Suppressor macrophage (primary cell): ENCODE measurements around the gene PFKFB1.
A peak's percentile ranks its signal among the peaks of the same experiment; 100 is the strongest.
"Not testable (repeated sequence)": the region's sequence is repeated elsewhere in the genome, so short reads cannot be mapped to it uniquely, and the experiment has no call there.

Experiments
- DNase-seq, 4 experiments: peaks; one replicate each; pipeline ENCODE4 v3.0.0-alpha.2; 2020 to 2022

The PFKFB1 gene

GRCh38 chrX:54992911-54993622 lies 921 bp downstream of the PFKFB1 start:
- DNase-seq: no peak

- DNase-seq: no peak
Measured at GRCh38 chrX:54991706-54992105, 2.3 kb downstream of the PFKFB1 start.

DNA sequence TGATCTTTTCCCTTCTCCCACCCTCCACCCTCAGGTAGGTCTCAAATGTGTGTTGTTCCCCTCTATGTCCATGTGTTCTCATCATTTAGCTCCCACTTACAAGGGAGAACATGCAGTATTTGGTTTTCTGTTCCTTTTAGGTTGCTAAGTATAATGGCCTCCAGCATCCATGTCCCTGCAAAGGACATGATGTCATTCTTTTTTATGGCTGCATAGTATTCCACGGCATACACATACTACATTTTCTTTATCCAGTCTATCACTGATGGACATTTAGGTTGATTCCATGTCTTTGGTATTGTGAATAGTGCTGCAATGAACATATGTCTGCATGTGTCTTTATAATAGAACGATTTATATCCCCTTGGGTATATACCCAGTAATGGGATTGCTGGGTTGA lies 10.7 kb downstream of the PFKFB1 start:
- not testable (repeated sequence) for DNase-seq

- no peak for DNase-seq
Measured at GRCh38 chrX:54980334-54980733, 13.7 kb downstream of the PFKFB1 start.

GRCh38 chrX:54979432-54979831 lies 14.6 kb downstream of the PFKFB1 start:
- no peak for DNase-seq

DNA sequence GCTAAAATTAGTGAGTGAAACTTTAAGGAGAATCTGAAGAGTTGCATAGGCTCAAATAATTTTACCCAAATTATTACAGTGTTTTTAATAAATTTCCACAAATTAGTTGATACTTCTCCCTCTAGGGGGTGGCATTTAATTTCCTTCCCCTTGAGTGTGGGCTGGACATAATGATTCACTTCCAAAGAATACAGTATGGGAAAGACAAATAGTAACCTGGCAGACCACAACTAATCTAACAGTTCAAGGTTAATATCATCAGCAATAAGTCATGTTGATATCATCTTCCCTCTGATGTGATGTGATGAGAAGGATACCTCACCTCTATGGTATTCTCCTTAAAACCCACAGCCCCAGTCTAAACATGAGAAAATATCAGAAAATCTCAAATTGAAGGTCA lies 15.5 kb downstream of the PFKFB1 start:
- DNase-seq: no peak

GRCh38 chrX:54977387-54977786 lies 16.6 kb downstream of the PFKFB1 start:
- DNase-seq: no peak

DNA sequence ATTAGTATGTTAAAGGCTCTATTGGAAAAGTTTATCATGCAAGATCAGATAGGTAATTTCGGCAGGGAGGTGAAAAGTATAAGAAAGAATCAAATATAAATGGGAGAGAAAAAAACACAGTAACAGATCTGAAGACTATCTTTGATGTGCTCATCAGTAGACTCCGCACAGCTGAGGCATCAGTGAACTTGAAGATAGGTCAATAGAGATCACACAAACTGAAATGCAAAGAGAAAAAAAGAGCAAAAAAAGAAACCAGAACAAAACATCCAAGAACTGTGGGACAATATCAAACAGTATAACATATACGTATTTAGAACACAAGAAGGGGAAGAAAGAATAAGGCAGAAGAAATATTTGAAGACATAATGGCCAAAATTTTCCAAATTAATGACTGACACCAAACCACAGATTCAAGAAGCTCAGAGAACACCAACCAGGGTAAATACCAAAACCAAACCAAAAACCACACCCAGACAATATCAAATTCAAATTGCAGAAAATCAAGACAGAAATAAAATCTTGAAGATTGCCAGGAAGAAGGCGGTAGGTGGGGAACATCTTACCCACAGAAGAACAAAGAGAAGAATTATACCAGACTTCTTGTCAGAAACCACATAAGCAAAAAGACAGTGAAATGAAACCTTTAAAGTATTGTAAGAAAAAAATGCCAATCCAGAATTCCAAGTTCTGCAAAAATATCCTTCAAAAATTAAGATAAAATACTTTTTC lies 29.1 kb downstream of the PFKFB1 start:
- no peak for DNase-seq

DNA sequence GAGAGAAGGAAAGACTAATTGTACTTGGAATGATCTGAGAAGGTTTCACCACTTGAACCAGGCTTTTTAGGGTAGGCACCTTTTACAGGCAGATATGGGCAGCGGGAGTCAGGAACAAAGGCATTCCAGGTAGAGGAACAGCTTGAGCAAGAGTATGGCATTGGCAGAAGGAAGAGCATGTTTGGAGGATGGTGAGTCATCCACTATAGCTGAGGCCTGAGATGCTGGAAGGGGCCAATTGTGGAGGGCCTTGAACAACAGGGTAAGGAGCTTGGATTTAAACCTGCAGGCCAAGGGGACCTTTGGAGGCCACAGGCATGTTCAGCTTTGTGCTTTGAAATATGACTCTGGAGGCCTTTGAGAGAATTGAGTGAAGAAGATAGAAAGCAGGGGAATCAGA lies 32.2 kb downstream of the PFKFB1 start:
- DNase-seq: no peak

- no peak for DNase-seq
Measured at GRCh38 chrX:54950730-54951375, 43.1 kb downstream of the PFKFB1 start.

DNA sequence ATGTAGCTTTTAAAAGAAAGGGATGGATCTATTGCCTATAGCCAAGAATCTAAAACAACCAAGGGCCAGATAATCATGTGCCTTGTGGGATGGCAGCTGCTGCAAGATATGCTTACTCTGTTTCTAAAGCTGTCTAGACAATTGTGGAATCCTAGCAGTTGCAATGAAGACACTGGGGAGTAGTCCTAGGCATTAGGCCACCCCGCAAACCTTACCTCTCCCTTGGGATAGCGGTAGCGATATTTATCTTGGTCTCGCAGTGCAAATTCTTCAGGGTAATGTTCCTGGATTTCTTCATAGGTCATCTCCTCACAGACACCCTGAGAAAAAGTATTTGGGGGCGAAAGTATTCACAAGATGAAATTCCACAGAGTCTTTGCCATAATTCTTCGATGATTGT lies 48.8 kb downstream of the PFKFB1 start:
- DNase-seq: no peak

DNA sequence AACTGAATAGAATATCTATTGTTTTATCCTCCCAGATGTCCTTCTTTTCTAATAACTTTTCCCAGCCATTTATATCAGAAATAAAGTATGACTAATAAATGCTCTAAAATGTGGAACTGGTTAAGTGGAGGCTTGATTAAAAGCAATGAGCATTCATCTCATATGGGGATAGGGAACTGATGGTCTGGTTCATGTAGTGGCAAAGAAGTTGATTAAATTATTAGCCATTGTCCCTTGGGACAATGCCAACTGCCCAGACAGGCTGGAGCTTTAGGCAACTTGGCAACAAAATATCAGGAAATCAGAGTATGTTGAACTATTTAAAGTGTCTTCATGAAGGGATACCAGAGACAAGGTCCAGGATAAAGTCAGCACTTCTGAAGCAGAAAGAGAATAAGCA lies 49.2 kb downstream of the PFKFB1 start:
- no peak for DNase-seq

- no peak for DNase-seq
Measured at GRCh38 chrX:54937416-54937815, 56.6 kb downstream of the PFKFB1 start.

DNA sequence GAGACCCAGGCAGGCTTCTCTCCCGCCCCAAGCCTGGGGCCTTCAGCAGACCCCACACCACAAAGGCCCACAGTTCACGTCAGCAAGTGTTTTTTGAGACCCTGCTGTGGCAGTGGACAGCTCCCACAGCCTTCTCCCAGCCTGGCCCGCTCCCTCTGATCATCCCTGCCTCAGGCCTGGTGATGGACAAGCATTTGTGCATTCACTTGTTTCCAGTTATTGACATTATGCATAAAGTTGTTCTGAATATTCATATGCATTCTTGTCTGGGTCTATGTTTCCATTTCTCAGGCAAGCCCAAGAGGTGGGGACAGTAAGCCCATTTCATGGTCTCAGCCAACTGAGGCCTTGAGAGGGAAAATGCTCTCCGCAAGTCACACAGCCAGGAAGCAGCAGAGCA lies 58.7 kb downstream of the PFKFB1 start:
- DNase-seq: no peak

DNA sequence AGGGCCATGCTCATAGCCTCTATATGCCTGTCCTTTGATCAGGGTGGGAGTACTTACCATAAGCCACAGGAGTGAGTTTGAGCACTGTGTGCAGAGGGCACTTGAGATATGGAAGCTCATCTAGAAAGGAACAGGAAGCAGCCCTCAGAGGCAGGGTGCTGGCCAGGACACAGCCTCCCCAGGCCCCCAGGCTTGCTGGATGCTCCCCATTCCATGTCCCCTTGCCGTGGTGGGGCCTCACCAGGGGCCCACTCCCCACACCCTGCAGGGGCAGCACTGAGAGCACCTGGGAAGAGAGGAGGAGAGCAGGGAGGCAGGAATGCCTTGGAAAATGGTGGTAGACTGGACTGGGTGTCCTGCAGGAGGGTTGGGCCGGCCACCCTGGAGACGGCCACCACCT lies 59.1 kb downstream of the PFKFB1 start:
- DNase-seq: no peak

GRCh38 chrX:54934058-54934457 lies 59.9 kb downstream of the PFKFB1 start:
- no peak for DNase-seq

DNA sequence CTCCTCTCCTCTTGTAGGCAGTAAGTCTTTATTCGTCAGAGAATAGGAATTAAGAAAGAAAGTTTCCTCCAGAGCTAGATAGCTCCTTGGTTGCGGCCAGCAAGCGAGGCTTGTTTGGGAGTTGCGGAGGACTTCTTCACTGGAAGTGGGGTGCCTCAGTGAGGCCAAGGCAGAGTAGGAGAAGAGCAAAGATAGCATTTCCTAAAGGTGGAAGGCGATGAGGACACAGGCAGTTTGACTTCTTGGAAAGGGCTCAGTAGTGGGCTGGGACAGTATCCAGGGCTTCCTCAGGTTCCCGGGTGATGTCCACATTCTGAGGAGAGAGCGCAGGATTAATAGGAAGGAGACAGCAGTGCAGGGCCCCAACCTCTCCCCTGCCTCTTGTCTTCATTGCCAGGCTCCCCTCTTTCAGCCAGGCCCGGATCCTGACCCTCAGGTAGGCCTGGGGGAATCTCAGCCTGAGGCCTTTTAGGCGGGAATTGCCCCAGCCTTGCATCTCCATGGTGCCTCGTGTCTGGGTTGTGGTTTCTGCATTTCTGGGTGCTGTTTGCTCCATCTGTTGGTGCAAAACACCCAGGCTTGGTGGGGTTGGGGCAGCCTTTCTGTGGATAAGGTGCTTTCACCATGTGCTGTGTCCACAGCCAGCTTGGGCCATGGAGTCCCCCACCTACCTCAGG lies 60.7 kb downstream of the PFKFB1 start:
- DNase-seq: no peak

DNA sequence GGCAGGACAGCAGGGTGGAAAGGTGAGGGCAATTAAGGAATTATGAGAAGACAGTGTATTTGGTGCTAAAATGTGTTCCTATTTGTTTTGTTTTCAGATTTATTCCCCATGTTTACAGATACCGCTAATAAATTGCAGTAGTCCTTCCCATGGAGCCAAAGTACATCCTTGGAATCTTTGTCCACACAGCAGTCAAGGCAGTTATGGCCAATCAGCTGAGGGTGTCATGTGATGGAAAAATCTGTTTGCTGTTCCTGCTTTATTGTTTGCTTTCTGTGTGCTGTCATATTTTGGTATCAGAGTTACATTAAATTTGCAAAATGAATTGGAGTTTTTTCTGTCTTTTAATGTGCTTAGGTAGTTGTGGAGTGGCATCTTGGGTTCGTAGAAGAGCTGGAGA lies 62.9 kb downstream of the PFKFB1 start:
- DNase-seq: no peak

GRCh38 chrX:54930291-54931049 lies 63.5 kb downstream of the PFKFB1 start:
- DNase-seq: no peak

DNA sequence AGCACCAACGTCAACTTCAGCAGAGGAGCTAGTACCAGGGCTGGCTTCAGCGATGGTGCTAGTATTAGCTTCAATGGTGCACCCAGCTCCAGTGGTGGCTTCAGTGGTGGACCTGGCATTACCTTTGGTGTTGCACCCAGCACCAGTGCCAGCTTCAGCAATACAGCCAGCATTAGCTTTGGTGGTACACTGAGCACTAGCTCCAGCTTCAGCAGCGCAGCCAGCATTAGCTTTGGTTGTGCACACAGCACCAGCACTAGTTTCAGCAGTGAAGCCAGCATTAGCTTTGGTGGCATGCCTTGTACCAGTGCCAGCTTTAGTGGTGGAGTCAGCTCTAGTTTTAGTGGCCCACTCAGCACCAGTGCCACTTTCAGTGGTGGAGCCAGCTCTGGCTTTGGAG lies 65.1 kb downstream of the PFKFB1 start:
- no peak for DNase-seq

DNA sequence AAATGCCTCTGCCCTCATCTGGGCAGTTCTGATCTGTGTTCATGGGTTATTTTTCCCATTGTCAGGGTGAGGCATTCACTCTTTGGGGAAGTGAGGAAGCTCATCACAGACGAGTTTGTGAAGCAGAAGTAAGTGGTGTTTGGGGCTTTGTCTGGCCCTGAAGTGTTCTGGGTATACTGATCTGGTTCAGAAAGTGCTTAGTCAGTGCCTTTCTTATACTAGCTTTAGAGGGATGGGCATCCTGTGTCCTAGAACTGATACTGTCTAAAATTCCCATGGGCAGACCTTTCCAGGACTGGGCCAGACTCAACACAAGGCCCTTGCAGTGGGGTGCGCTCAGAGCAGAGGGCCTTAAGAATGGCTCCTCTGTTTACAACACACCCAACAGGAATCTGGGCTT lies 67.0 kb downstream of the PFKFB1 start:
- peak; percentile 4 to 22 (median 16) for DNase-seq

- DNase-seq: no peak
Measured at GRCh38 chrX:54923376-54923775, 70.6 kb downstream of the PFKFB1 start.

- no peak for DNase-seq
Measured at GRCh38 chrX:54922547-54922946, 71.4 kb downstream of the PFKFB1 start.
